K562 (cell line): ENCODE data around the gene ADAM23. TPM values are rescaled to one million over a fixed set of nuclear protein-coding genes. Genes with fewer than 3 reads are reported as not detected.
A peak's percentile ranks its signal among the peaks of the same experiment; 100 is the strongest.

Experiments
- ATF2 ChIP-seq: sonication (generic); formaldehyde crosslinking; IDR thresholded peaks from 2 replicates; pipeline ENCODE4 v1.8.1; 2022; ENCODE audit warnings: missing genetic modification reagents
- CBFB ChIP-seq: sonication (generic); formaldehyde crosslinking; IDR thresholded peaks from 2 replicates; pipeline ENCODE4 v1.4.0; 2020; ENCODE audit warnings: mild to moderate bottlenecking, missing genetic modification reagents
- CREM ChIP-seq: IDR thresholded peaks from 2 replicates; pipeline ENCODE4 v1.6.1; 2014; ENCODE audit warnings: antibody characterized with exemption, low read depth
- DLX4 ChIP-seq: fragments of 250-450 bp; sonication (Bioruptor Pico); IDR thresholded peaks from 2 replicates; pipeline ENCODE4 v1.6.1; 2021; ENCODE audit warnings: mild to moderate bottlenecking
- EHMT2 ChIP-seq: fragments of 450-650 bp; IDR thresholded peaks from 2 replicates; pipeline ENCODE4 v1.6.1; 2018; ENCODE audit warnings: antibody characterized with exemption
- GABPB2 ChIP-seq: fragments of 250-450 bp; sonication (Bioruptor Pico); conservative IDR thresholded peaks from 2 replicates; pipeline ENCODE4 v1.5.1; 2021; ENCODE audit warnings: mild to moderate bottlenecking
- MIER1 ChIP-seq: fragments of 450-650 bp; IDR thresholded peaks from 2 replicates; pipeline ENCODE4 v1.6.1; 2016; ENCODE audit warnings: antibody characterized with exemption, mild to moderate bottlenecking, low read depth
- NRF1 ChIP-seq, 2 experiments: fragments of 450-650 bp; IDR thresholded peaks in 1 of 2; conservative IDR thresholded peaks in 1 of 2; 2 replicates each; pipeline ENCODE4 v1.6.1; 2014; ENCODE audit warnings: mild to moderate bottlenecking in 2 of 2
- PHF8 ChIP-seq: fragments of 200-600 bp; sonication (generic); IDR thresholded peaks from 2 replicates; pipeline ENCODE4 v1.6.1; 2012; ENCODE audit warnings: mixed run types, mild to moderate bottlenecking, inconsistent platforms, low read length, moderate library complexity, borderline replicate concordance
- PPARD ChIP-seq: fragments of 250-450 bp; sonication (Bioruptor Pico); IDR thresholded peaks from 2 replicates; pipeline ENCODE4 v1.8.0; 2022; ENCODE audit warnings: inconsistent platforms, mild to moderate bottlenecking, moderate library complexity
- REST ChIP-seq, 2 experiments: fragments of 450-650 bp; formaldehyde crosslinking in 1 of 2; IDR thresholded peaks; 2 replicates each; pipeline versions ENCODE4 v1.4.0 to v1.6.1; 2014 to 2020; ENCODE audit warnings: mild to moderate bottlenecking in 2 of 2, borderline replicate concordance in 1 of 2, low read depth in 1 of 2
- TOE1 ChIP-seq, 2 experiments: fragments of 450-650 bp in 1 of 2; sonication (generic) in 1 of 2; formaldehyde crosslinking in 1 of 2; IDR thresholded peaks; 2 replicates each; pipeline versions ENCODE4 v1.7.1 to v1.8.0; 2016 to 2022; ENCODE audit warnings: borderline replicate concordance in 2 of 2, mild to moderate bottlenecking in 2 of 2, antibody characterized with exemption in 1 of 2, inconsistent platforms in 1 of 2, low read depth in 1 of 2, missing genetic modification reagents in 1 of 2, moderate library complexity in 1 of 2
- ZNF143 ChIP-seq: sonication (generic); formaldehyde crosslinking; IDR thresholded peaks from 2 replicates; pipeline ENCODE4 v1.9.0; 2022; ENCODE audit warnings: mild to moderate bottlenecking, missing genetic modification reagents
- ZNF586 ChIP-seq: fragments of 450-650 bp; formaldehyde crosslinking; conservative IDR thresholded peaks from 2 replicates; pipeline ENCODE4 v1.4.0; 2020; ENCODE audit warnings: mild to moderate bottlenecking, moderate library complexity
- ZNF77 ChIP-seq: fragments of 250-450 bp; sonication (Bioruptor Pico); IDR thresholded peaks from 2 replicates; pipeline ENCODE4 v1.5.0; 2020
- ZNF79 ChIP-seq: fragments of 250-450 bp; sonication (Bioruptor Pico); IDR thresholded peaks from 2 replicates; pipeline ENCODE4 v1.4.0; 2020; ENCODE audit warnings: low read depth, mild to moderate bottlenecking, moderate library complexity
- polyA plus RNA-seq, 8 experiments: library from polyadenylated mRNA; depleted of rRNA in 4 of 8; stranded (reverse) in 5 of 8; unstranded in 3 of 8; fragments of >200 nt; fragmentation: Nextera tagmentation in 2 of 8; fragmentation: Illumina TruSeq in 1 of 8; extraction: Ambion mirVana in 2 of 8; extraction: Trizol in 1 of 8; gene quantifications; 2 replicates each; pipeline versions ENCODE4 v1.2.1 to v1.2.3, GENCODE V29; 2011 to 2014; ENCODE audit warnings: inconsistent platforms in 1 of 8, missing spikeins in 1 of 8
- total RNA-seq, 7 experiments: library from RNA; depleted of rRNA in 6 of 7; stranded (reverse); fragments of >200 nt in 6 of 7; fragmentation: Illumina TruSeq in 2 of 7; extraction: Trizol in 2 of 7; gene quantifications; 2 replicates each; pipeline versions ENCODE4 v1.2.1 to v1.2.3, GENCODE V29; 2011 to 2021; ENCODE audit warnings: low replicate concordance in 1 of 7

The ADAM23 gene
- total and polyA plus RNA-seq, 9 of the 15 experiments (the other 6 are each of a cell fraction or from before 2014, with no cell fraction given): 0.02 TPM; not detected in 8

GRCh38 chr2:206642075-206643025 lies 199.0 kb downstream of the ADAM23 start, which contains the start of gene FAM237A (continued):
- peak; percentile 97 for TF ChIP-seq REST (IDR thresholded peaks at IDR 0.05; ENCODE audit: borderline replicate concordance)
- TF ChIP-seq REST (CRISPR knock-in tag; IDR thresholded peaks at IDR 0.05; ENCODE audit: low read depth): peak; percentile 92
- TF ChIP-seq ZNF77: no peak
- no peak for TF ChIP-seq ZNF586 (CRISPR knock-in tag)
- no peak for TF ChIP-seq ZNF79 (CRISPR knock-in tag)
- TF ChIP-seq DLX4 (CRISPR knock-in tag): no peak
- TF ChIP-seq EHMT2: peak; percentile 88
- TF ChIP-seq CREM: no peak
- TF ChIP-seq GABPB2 (CRISPR knock-in tag): no peak
- no peak for TF ChIP-seq TOE1 (IDR thresholded peaks at IDR 0.05; ENCODE audit: borderline replicate concordance)
- TF ChIP-seq TOE1 (CRISPR knock-in tag; IDR thresholded peaks at IDR 0.05; ENCODE audit: borderline replicate concordance, low read depth): no peak
- no peak for TF ChIP-seq NRF1 (conservative IDR thresholded peaks at IDR 0.05 in 1 of 2, IDR thresholded peaks at IDR 0.05 in 1 of 2)
- no peak for TF ChIP-seq PPARD
- no peak for TF ChIP-seq ATF2
- no peak for TF ChIP-seq ZNF143
- TF ChIP-seq PHF8: no peak
- no peak for TF ChIP-seq CBFB (CRISPR knock-in tag)
- TF ChIP-seq MIER1: peak; percentile 81
